ENCODE results near the gene TRAT1.
"Not testable (repeated sequence)": the region's sequence is repeated elsewhere in the genome, so short reads cannot be mapped to it uniquely, and the experiment has no call there.

TRAT1 gene, protein sequence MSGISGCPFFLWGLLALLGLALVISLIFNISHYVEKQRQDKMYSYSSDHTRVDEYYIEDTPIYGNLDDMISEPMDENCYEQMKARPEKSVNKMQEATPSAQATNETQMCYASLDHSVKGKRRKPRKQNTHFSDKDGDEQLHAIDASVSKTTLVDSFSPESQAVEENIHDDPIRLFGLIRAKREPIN

DNA sequence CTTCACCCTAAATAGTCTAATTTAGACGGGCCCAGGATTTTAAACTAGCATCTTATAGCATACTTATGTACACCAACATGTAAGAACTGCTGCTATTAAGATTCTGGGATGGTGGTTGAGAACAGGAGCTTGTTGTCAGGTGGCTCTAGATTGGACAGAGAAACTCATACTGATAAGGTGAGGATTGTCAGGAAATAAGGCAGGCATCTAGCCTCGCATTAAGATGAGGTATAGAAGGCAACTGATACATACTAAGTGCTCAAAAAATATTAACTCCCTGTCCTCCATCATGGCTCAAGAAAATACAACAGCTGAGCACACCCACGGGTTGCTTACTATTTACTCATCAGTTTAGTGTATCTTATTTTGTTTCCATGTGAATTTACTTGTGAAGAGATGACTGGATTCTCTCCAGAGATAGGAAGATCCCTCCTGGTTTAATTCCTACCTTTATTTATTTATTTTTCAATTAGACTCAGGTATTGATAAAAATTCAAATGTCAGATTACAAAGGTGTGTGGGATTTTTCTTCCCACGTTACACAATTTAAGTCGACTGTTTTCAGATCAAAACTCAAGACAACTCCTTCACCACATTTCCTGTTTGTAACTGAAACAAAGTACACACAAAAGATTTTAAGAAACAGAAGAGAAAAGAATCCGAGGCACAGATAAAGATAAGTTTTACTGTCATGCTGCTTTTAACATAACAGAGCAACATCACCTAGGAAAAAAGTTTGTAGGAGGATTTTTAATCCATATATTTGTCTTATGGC is at the start of gene TRAT1:
Gene TRAT1 (plus strand): TSS at position 664 of the 775 bp plus-strand sequence. CDS start 142 bp downstream, outside the sequence.
- no peak for DNase-seq

GRCh38 chr3:108775649-108776048 is 46.9 kb upstream of the TRAT1 start:
- no peak for DNase-seq

- no peak for DNase-seq
Measured at GRCh38 chr3:108779496-108779895, 43.1 kb upstream of the TRAT1 start.

DNA sequence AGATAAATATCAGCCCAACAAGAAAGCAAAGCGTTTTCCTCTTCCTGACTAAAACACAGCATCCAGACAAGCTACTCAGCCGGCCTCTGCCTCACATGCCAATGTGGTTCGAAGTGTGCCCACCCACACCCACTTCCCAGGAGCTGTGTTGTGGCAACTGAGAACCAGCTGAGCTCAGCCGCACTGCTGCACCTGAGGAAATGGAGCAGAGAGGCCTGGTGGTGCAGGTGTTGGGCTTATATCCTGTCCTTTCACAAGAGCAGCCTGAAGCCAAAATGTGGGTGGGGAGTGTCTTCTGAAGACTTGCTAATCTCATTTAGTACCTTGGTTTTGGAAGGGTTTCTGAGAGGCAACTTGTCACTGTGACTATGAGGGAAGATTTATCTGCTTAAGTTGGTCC is 42.4 kb upstream of the TRAT1 start:
- DNase-seq: no peak

GRCh38 chr3:108791473-108791872 is 31.1 kb upstream of the TRAT1 start:
- no peak for DNase-seq

GRCh38 chr3:108804437-108804836 is 18.1 kb upstream of the TRAT1 start:
- no peak for DNase-seq

GRCh38 chr3:108804966-108805365 is 17.6 kb upstream of the TRAT1 start:
- no peak for DNase-seq

DNA sequence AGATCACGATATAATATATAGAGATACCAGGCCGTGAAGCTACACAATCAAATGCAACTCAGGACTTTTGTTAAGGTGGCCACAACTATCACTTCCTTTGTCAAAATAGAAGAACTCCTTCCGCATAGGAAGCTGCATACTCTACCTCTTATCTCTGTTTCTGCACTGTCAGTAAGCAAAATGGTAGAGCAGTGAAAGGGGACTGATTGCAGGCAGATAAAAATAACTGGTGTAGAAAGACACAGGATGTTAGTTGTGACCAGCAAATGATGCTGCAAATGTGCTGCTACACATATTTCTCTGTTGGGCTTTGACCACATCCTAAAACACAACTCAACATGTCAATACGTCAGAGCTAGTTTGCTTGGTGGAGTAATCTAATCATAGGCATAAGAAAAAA is 16.3 kb upstream of the TRAT1 start:
- DNase-seq: no peak

DNA sequence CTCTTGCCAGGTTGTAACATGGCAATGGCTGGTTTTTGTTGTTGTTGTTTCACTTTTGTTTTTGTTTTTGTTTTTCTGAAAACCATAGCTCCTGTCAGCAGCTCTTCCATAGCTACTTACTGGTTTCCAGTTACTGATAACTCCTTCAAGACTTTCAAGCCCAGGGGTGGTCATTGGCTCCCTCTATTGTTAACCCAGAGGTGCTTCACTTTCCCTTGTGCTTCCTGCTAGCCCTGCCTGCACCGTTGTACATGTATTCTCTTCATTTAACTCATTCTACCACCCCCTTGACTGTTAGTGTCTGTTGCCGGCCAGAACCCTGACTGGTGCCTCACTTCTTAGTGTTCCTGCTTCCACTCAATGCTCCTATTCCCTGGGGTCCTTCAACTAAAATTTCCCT is 4.2 kb upstream of the TRAT1 start:
- DNase-seq: no peak

GRCh38 chr3:108820586-108820985 is 2.0 kb upstream of the TRAT1 start:
- DNase-seq: no peak

- DNase-seq: no peak
Measured at GRCh38 chr3:108823227-108823626, 641 bp downstream of the TRAT1 start.

DNA sequence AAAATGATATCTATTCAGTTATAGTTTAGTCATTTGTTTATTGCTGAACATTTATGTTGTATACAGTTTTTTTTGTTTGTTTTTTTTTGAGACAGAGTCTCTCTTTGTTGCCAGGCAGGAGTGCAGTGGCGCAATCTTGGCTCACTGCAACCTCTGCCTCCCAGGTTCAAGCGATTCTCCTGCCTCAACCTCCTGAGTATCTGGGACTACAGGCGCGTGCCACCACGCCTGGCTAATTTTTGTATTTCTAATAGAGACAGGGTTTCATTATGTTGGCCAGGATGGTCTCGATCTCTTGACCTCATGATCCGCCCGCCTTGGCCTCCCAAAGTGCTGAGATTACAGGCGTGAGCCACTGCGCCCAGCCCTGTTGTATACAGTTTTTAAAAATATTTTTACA is 1.2 kb downstream of the TRAT1 start:
- not testable (repeated sequence) for DNase-seq

DNA sequence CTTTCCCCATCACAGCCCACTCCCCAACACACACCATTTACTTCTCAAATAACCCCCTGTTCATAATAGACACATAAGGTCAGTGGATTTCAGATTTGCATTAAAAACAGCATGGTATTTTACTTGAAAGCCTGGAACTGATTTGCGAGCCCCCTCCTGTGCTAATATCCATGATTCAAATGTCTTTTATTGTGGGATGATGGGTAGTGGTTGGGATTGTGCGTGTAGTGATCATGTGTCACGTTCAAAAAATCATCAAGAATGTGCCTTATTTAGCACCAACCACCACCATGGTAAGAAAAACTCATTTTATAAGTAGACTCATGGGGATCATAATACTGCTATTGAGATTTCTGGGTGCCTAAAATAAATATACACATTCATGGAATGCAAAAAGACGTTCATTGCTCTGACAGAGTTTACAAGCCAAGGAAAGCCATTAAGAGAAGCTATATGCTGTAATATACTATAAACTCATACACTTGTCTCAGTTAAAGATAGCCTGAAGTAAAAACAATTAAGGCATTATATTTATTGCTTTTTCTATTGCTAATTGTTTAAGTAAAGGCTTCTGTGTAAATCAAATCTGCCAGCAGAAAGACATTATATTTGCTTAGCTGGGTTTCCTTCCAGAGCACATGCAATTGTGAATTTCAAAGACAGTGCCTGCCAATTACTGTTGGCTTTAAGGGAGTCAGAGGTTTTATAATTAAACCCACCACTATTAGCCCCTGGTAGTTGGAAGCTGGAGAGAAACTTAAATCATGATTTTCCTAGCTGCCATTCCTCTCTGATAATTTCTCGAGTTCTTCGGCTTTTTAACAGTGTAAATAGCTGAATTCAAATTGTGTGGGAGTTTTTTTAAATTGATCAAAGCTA is 4.0 kb downstream of the TRAT1 start:
- DNase-seq: no peak

- no peak for DNase-seq
Measured at GRCh38 chr3:108830381-108830780, 7.8 kb downstream of the TRAT1 start.

DNA sequence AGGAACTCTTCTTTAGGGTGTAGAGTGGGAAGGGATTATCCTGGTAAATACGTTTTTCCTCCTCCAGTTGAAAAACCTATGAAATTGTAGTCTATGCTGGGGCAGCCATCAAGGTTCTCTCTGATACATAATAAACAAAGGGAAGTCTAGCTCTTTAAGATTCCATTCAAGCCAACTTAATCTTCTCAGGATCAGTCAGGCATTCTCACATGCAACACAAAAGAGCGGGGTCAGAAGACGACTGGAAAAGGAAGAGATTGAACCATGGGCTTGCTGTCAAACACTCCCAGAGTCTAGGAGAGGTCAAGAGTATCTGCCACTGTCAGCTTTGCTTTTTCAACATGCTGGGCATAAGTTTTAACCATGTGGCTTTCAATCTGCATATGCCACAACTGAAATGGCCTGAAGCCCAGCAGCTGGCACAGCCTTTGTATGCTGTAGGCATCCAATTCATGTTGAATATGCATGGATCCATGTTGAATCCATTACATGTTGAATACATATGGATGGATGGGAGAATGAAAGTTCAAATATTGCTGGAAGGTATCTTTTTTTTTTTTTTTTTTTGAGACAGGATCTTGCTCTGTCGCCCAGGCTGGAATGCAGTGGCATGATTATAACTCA is 8.5 kb downstream of the TRAT1 start:
- DNase-seq: no peak

DNA sequence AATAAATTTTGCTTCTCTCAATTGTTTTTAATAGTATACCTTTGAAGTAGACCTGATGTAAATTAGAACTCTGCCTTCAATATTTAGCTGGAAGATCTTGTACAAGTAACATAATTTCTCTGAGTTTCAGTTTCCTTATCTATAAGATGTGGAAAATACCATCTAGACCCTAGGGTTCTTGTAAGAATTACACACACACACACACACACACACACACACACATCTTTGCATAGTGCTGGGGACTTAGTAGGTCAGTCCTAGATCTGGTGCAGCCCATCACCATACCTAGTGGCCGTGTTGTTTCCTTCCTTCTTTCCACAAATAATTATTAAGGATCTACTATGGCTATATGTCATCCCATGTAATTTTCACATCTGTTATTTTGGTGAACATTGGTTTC is 11.0 kb downstream of the TRAT1 start:
- no peak for DNase-seq

GRCh38 chr3:108834551-108834950 is 12.0 kb downstream of the TRAT1 start:
- no peak for DNase-seq

DNA sequence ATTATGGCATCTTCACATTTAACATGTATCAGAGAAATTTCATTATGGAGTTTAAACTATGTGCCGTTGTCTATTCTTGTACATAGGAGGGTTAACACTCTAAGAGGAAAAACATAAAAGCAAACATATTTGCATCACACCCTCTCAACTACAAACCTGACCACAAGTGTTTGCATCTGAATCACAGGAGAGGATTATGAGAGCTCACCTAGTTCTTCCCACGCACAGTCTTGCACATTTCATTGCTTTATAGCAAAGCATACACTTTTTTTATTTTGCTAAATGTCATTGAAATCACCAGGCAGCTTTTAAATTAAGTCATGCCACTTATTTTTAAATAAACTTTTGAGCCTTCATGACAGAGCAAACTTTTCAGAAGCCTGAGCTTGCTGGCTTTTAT is 12.5 kb downstream of the TRAT1 start:
- no peak for DNase-seq

GRCh38 chr3:108838436-108838835 is 15.8 kb downstream of the TRAT1 start:
- DNase-seq: no peak

DNA sequence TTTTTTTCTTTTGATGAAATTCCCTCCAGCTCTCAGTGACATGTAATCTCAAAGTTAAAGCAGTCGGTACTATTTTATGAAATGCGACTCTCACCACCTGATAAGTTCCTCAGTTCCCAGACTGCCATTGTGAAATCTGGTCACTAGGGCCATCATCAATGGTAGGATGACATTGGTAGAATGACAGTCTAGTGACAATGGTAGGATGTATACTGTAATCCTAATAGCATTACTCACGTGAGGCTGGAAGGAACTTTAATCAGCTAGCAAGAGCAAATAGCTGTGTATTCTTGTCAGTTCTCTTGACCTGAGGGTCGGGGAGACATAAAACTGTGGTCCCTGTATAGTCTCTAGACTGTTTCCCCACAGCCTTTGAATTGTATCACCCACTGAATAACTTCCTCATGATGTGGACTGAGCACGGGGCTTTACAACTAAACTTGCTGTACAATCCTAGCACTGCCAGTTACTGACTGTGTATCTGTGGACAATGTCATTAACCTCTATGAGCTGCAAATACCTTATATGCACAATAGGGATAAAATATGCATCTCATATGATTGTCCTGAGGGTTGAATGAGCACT is 23.2 kb downstream of the TRAT1 start:
- no peak for DNase-seq

- DNase-seq: no peak
Measured at GRCh38 chr3:108847187-108847586, 24.6 kb downstream of the TRAT1 start.

GRCh38 chr3:108849075-108849474 is 26.5 kb downstream of the TRAT1 start:
- DNase-seq: no peak

GRCh38 chr3:108861401-108861800 is 38.8 kb downstream of the TRAT1 start:
- no peak for DNase-seq
